GM19324 (cell line): ENCODE data around the gene SOST.
"Not testable (repeated sequence)": the region's sequence is repeated elsewhere in the genome, so short reads cannot be mapped to it uniquely, and the experiment has no call there.

Experiments used
- ATAC-seq: cut with Tn5 transposase; IDR thresholded peaks from one replicate; pipeline ENCODE4 v1.9.1; 2021; ENCODE audit warnings: mild to moderate bottlenecking, moderate library complexity; ENCODE audit not compliant: unreplicated experiment, low FRiP score

Gene SOST

DNA sequence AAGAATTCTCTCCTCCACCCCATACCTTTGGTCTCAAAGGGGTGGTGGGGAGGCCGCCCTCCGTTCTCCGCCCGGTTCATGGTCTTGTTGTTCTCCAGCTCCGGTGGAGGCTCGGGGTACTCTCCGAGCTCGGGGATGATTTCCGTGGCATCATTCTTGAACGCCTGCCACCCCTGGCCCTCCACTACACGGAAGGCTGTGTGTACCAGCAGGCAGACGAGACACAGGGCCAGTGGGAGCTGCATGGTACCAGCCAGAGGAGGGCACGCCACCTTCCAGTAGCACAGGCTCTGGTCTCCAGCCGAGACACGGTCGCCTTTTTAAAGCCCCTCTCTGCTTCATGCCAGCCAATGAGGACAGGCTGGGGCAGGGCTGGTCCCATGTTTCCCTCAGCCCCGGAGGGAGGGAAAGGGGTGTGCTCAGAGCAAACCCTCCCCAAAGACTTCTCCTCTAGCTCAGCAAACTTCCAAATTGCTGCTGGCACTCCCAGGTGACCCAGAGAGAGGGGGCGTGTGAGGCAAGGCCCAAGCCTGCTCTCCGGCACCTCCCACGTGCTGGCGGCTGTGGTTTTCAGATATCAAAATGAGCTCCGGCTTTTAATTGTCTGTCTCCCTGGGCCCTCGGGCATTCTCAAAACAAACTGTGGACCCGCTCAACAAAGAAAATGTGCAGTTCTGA is at the start of gene SOST:
TSS of gene SOST (minus strand) at position 295 of the 678 bp plus-strand sequence. CDS start at position 245, 50 bp downstream.
- ATAC-seq, result no peak

DNA sequence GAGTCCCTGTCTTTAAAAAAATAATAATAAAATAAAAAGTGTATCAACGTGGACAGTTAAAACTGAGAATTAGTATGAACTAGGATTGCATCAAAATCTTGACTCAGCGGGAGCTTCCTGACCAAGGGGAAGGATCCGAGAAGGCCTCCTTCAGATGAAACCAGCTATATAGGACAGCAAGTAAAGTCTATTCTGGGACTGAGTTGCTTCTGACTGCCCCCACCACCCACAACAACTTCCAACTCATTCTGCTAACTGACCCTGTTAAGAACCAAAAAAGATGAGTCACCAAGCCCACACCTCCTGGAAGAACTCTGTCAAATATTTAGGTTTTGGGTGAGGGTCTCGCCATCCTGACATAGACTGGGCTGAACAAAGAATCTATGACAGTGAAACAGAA is 49.5 kb upstream of the SOST start:
- ATAC-seq, result no peak

DNA sequence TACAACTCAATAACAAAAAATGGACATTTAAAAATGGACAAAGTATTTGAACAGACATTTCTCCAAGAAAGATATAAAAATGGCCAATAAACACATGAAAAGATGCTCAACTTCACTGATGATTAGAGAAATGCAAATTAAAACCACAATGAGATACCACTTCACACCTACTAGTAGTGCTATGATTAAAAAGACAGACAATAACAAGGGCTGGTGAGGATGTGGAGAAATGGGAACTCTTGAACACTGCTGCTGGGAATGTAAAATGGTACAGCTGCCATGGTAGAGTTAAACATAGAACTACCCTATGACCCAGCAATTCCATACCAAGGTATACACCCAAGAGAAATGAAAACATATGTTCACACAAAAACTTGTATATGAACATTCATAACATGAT is 46.5 kb upstream of the SOST start:
- ATAC-seq, result no peak

DNA sequence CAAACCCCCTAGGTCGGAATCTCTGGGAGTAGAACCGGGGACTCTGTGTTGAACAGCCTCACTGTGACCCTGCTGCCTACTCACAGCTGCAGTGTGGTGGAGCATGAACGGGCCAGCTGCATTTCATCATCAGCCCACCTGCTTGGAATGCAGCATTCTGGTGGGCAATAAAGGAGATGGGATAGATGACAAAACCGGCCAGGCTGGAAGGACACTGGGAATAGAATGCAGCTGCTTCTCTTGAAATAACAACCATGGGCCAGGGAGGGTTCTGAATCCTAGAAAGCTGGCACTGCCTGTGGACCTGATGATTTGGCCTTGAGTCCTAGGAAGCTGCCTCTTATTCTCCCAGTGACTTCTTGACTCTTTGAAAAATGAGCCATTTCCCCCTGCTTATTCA is 45.2 kb upstream of the SOST start:
- ATAC-seq, result no peak

DNA sequence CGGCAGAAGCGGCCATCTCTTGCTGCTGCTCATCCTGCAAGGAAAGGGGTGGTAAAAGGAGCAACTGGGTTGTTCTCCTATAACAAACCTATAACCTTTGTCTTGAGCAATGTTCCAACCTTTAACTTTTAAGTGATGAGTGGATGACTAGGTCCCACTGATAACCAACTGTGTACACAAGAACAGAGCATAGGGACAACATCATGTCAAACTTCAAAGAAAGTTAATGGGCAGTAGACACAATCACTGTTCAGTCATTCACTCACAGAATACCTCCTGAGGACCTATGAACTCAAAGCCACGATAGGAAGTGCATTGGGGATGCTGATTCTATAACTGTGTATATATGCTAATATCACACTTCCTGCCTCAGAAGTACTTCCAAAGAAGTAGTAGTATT is 43.3 kb upstream of the SOST start:
- no peak for ATAC-seq

DNA sequence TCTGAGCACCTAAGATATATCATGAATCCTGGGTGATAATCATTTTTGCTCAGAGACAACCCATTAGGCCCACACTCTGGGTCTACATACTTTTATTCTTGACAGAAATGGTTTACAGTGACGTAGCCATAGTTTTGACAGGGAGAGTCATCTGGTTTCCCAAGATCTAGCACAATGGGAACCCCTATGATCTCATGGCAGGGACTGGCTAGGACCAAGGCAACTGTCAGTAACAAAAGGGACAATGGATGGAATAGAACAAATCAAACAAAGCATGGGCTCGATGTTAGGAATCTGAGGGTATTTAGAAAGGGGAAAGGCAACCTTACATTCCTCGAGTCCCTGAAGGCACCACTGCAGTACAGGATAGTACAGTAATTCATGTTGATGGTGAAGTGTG is 42.1 kb upstream of the SOST start:
- ATAC-seq, result no peak

DNA sequence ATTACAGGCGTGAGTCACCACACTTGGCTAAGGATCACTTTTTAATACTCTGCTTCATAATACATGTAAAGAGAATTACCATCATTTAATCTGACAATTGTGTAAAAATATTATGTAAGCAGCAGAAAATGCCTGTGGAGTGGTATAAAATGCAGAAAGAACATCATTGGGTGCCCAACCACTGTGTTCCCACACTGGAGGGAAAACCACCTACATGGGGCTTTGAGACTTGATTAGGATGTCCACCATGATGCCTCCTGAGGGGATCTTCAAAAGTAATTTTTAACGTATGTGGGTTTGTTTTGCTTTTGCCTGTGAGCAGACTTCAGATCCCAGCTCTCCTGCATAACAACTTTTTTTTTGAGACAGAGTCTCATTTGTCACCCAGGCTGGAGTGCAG is 40.5 kb upstream of the SOST start:
- ATAC-seq, result no peak

DNA sequence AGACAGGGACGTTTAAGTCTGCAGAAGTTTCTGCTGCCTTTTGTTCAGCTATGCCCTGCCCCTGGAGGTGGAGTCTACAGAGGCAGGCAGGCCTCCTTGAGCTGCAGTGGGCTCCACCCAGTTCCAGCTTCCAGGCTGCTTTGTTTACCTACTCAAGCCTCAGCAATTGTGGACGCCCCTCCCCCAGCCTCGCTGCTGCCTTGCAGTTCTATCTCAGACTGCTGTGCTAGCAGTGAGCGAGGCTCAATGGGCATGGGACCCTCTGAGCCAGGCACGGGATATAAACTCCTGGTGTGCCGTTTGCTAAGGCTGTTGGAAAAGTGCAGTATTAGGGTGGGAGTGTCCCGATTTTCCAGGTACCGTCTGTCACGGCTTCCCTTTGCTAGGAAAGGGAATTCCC is 39.4 kb upstream of the SOST start:
- ATAC-seq, result not testable (repeated sequence)

DNA sequence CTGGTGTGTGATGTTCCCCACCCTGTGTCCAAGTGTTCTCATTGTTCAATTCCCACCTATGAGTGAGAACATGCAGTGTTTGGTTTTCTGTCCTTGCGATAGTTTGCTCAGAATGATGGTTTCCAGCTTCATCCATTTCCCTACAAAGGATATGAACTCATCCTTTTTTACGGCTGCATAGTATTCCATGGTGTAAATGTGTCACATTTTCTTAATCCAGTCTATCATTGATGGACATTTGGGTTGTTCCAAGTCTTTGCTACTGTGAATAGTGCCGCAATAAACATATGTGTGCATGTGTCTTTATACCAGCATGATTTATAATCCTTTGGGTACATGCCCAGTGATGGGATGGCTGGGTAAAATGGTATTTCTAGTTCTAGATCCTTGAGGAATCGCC is 34.1 kb upstream of the SOST start:
- ATAC-seq, result not testable (repeated sequence)

DNA sequence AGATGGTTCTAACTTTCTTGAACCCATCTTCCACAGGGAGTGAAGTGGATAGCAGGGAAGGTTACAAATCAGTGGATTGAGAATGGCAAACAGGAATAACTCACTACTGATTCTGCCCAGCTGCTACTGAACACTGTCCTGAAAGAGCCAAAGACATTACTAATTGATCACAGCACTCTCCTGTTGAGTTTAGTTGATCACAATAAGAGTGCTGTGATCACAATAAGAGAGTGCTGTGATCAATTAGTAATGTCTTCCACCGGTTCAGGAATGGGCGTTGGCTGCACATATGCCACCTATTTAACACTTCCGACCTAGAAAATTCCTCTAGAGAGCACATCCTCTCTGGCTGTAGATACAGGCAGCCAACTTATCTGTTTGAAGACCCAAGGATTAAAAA is 33.0 kb upstream of the SOST start:
- no peak for ATAC-seq

DNA sequence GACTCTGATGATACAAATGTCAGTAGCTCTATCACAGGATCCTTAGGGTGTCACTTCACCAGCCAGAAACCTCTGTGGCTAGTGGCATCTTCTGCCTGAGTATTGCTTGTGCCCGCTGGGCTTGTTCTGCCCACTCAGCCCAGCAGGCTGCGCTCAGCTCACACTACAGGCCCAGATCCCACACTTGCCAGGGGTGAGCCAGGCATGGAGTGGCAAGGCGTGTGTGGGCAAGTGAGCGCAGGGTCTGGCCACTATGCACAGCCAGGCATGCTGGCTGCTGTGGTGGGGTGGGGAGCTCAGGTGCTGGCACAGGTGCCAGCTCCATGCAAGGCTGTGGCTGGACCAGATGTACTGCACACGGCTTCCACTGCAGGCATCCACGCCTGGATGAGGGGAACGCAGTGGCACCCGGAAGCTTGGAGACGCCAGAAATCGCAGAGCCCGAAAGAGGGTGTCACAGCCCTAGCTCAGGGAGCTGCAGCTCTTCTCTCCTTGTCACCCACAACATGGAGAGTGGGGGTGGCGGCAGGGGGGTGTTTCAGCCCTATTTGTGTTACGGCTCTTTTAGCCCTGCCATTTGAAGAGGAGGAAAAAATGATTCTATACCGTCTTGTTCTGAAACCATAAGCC is 31.8 kb upstream of the SOST start:
- no peak for ATAC-seq

DNA sequence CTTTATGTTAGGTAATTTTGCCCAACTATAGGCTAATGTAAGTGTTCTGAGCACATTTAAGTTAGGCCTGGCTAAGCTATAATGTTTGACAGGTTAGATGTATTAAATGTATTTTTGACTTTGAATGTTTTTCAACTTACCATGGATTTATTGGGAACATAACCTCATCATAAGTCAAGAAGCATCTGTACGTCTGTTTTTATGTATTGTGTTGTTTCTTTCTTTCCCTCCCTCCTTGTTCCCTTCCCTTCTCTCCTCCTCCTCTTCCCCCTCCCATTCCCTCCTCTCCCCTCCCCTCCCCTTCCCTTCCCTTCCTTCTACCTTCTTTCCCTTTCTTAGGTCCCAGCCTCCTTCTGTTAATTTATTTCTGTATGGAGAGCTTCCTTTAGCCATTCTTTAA is 30.9 kb upstream of the SOST start:
- ATAC-seq, result no peak

DNA sequence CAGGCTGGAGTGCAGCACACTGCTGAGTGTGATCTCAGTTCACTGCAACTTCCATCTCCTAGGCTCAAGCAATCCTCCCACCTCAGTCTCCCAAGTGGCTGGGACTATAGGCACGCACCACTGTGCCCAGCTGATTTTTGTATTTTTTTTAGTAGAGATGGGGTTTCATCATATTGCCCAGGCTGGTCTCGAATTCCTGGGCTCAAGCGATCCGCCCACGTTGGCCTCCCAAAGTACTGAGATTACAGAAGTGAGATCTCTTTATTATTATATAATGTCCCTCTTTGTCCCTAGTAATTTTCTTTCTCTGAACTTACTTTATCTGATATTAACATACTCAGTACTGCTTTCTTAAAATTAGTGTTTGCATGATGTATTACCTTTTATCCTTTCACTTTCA is 29.9 kb upstream of the SOST start:
- ATAC-seq, result no peak

DNA sequence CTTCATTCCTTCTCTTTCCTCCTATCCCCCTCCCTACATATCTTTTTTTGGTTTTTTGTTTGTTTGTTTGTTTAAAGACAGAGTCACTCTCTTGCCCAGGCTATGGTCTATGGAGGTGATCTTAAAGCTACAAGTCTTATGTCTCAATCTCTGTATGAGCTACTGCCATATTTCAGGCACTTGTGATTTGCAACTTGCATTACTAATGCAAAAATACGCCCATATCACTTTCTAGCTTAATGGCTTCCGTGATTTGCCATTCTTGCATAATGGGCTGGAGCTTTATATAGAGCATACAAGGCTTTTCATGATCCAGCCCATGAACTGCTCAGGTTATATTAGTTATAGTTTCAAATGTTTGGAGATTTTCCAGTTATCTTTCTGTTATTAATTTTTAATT is 29.1 kb upstream of the SOST start:
- ATAC-seq, result no peak

DNA sequence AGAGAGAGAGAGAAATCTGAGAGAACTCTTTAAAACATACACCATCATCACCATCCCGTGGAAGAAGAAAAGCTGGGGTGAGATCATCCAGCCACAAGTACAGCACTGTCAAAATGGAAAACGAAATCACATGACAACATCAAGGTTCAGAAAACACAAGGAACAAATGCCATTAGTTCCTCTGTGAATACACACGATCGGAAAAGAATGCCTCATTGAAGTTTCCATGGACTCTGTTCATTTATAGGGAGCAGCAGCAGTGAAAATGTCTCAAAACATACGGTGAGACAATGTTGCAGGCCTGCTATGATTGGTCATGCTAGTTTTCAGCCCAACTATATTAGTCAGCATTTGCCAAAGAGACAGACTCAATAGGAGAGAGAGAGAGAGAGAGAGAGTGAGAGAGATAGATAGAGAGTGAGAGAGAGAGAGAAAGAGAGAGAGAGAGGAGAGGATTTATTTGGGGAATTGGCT is 26.1 kb upstream of the SOST start:
- no peak for ATAC-seq

DNA sequence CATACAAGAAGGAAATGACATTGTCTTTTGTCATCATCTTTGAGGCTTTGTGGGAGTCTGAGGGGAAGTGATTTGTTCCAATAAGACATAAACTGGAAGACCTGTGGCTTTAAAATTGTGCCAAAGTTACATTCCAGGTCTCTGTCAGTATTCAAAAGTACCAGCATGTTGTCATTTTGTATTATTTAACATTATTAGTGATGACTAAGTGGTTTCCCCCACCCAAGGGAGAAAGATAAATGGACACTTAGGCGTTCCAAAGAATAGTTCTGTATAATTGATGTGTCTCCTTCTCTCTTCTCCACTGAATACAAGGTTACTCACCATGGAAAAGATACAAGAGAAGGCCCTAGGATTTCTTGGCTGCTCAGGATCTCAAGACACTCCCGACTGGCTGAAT is 25.5 kb upstream of the SOST start:
- ATAC-seq, result no peak

DNA sequence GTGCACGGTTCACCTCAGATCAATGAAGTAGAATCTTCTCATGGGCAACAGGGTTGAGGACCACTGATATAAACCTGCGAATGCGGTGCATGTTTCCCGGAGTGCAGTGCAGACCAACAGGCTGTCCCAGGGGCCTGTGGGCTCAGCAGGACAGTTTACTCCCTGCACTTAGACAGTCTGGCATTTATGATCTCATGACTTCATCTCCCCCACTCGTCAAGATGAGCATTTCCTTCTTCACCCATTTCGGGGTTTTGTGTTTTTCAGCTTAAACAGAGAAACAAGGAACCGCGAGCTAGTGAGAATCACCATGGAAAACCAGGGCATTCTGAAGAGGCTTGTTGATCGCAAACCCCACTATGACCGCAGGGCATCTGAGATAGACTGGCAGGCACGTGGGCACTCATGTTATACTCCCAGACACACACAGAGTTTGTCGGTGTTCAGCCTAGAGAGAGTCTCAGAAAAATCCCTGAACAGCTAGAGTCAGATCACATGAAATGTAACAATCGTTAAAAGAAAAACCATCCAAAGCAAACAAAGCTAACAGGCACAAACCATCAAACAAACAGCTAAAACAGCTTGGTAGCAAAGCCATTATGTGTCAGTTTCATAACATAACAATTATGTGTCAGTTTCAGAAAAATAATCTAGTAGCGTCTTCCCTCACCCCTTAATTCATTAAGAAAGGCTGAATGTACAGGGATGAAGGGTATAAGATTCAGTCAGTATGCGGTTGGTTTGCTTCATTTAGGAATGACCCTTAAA is 24.5 kb upstream of the SOST start:
- ATAC-seq, result no peak

DNA sequence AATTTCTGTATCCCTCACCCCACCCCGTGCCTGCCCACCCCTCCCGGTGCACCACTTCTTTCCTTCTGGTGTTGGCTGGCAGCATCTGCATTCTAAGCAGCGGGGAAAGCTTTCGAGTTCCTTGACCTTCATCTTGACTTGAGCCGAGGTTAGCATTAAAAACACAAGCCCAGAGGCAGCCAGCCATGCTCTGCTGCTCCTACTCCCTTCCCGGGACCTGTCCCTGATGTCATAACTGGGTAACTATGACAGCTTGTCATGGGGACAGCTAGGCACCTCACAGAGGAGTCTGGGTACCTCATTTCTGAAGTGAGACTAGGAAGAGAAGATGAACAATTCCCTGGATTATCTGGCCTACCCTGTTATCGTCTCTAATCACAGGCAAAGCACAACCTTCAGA is 21.5 kb upstream of the SOST start, which contains the start of gene CFAP97D1:
TSS of gene CFAP97D1 (plus strand) at position 301 of the 400 bp plus-strand sequence. CDS start at position 329, 28 bp downstream.
- no peak for ATAC-seq

DNA sequence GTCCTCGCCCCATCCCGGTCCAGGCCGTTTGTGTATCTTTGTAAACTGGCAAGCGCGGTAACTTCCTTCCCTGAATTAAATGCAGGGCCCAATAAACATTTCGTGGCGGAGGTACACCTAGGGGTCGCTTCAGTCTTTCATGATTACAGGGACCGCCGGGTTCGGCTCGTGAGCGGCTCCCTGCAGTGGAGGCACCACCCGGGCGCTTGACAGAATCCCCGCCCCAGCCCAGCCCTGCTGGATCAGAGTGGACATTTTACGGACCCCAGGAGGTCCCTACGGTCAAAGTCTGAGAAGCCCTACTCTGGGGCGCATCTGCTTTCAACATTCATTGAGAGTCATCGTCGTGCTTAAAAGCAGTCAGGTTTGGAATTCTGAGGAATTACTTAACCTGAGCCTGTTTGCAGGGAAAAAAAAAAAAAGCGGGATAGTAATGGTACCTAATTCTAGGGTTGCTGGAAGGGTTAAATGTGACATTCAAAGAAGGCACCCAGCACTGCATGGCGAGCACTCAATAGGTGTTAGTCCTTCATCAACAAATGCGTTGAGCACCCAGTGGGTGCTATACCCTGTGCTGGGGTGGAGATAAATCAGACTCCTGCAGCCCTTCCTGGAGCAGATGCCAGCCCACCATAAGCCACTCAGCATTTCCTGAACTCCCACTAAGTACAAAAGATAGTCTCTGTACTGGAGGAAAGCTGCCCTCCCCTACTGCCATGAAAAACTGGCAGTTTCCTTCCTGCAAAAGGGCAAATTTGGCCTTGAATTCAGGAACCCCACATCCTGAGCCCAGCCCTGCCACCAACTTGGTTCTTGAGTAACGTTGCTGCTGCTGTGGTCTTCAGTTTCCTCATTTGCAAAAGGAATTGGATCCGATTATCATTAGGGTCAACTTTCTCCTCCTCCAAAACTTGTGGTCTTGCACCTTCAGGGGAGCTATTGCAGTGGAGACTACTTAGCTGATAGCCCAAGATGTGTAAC is 20.8 kb upstream of the SOST start:
- no peak for ATAC-seq
